Dermis microvascular lymphatic vessel endothelial cell (primary cell): ENCODE results near the gene METRNL. TPM values are rescaled to one million over a fixed set of nuclear protein-coding genes. Genes with fewer than 3 reads are reported as not detected.
A peak's percentile ranks its signal among the peaks of the same experiment; 100 is the strongest.

ENCODE experiments used
- DNase-seq, 2 donors: peaks; one replicate each; pipeline versions ENCODE4 v3.0.0 to v3.0.0-alpha.2; 2010; ENCODE audit warnings: low read depth in 2 of 2
- total RNA-seq: library from RNA; depleted of rRNA; stranded (reverse); fragments of >200 nt; gene quantifications from 2 replicates; pipeline ENCODE4 v1.2.1, GENCODE V29; 2014

Gene METRNL
- total RNA-seq, 1 donor from 2014 or later: 59.2 TPM

- DNase-seq: no peak
Observed at GRCh38 chr17:83103943-83104311, 24.5 kb downstream of the METRNL start.

- peak in 1 of 2 donors; percentile 56 for DNase-seq
Observed at GRCh38 chr17:83104577-83105505, 25.4 kb downstream of the METRNL start.

- no peak for DNase-seq
Observed at GRCh38 chr17:83105512-83105911, 26.1 kb downstream of the METRNL start.

GRCh38 chr17:83106056-83106588, 26.7 kb downstream of the METRNL start:
- DNase-seq: no peak

- no peak for DNase-seq
Observed at GRCh38 chr17:83106913-83107655, 27.7 kb downstream of the METRNL start.

DNA sequence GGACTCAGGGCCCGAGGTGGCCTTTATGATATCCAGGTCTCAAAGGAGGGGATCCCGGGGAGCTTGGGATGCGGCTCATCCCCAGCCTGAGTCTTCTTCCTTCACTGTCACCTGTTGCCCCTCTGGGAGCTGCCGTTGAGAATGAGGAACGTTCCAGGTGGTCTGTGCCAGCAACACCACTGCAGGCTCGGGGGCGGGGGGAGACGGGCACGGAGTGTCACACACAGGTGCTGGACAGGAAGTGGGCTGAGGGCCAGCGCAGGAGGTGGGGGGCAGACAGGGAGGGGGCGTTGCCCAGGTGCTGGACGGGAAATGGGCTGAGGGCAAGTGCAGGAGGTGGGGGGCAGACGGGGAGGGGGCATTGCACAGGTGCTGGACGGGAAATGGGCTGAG, 28.2 kb downstream of the METRNL start:
- DNase-seq: no peak

GRCh38 chr17:83108709-83109108, 29.3 kb downstream of the METRNL start:
- DNase-seq: no peak

- no peak for DNase-seq
Observed at GRCh38 chr17:83109386-83109785, 30.0 kb downstream of the METRNL start.

DNA sequence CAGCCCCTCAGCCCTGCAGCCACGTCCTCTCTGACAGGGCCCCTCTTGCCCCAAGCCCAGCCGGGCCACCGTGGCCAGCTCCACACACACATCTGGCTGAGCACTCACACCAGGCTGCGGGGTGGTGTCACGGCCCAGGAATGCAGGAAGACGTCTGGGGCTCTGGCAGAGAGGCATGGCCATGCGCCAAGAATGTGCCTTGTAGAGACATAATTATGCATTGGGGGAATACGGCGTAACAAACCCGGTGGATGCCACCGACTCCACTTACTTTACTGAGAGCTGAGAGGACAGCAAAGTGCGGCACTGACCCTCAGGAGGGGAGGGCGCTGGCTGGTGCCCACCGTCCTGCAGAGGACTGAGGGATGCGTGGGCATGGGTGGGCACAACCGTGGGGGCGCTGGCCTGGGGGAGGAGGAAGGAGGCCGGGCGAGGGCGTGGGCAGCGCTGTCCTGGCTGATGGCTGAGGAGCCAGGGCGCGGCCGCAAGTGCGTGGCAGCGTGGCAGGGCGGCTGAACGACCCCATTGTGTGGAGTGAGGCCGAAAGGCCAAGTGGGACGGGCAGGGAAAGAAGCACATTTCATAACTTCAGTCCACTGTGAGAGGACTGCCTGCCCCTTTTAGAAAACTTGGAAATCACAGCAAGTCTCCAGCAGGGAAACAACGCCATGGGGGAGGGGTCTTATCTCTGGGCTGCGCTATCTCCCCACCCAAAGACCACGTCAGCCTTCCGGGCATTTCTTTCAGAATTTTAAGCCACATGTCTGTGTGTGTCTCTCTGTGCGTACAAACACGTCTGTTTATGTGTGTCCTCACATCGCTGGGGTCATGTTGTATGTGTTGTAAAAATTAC, 30.6 kb downstream of the METRNL start:
- DNase-seq: peak; percentile 59 to 91

- DNase-seq: peak; percentile 75 to 95
Observed at GRCh38 chr17:83110735-83111134, 31.3 kb downstream of the METRNL start.

DNA sequence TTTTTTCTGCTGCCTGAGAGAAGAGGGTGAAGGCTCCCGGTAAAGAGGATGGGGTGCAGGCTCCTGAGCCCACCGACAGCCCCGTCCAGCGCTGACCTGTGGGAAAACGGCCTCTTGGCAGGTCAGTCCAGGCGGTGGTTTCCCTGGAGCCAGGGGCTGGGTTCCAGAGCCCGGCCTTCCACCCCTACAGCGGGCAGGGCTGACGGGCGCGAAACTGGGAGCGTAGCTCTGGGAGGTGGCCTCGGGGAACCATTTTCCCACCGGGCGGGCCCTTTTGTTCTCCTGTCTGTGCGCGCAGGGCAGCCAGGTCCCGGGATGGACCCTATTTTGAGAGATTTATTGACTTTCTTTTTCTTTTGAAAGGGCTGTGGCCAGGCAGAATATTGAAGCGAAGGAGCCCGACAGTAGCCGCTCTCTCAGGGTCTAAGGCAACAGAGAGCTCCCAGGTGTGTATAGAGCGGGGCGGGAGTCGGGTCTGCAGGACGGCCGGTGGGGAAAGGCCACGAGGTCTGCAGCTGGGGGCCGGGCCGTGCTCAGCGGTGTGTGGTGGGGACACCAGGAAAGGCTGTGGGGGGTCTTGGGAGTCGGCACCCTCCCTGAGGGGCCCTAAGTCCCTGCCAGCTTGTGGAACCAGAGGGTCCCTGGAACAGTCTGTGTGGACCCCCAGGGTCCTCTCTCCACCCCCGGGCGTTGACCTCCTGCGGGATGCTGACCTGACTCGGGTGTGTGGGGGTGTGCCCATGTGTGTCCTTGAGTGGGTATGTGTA, 32.3 kb downstream of the METRNL start:
- DNase-seq: no peak

- no peak for DNase-seq
Observed at GRCh38 chr17:83113381-83113780, 34.0 kb downstream of the METRNL start.

DNA sequence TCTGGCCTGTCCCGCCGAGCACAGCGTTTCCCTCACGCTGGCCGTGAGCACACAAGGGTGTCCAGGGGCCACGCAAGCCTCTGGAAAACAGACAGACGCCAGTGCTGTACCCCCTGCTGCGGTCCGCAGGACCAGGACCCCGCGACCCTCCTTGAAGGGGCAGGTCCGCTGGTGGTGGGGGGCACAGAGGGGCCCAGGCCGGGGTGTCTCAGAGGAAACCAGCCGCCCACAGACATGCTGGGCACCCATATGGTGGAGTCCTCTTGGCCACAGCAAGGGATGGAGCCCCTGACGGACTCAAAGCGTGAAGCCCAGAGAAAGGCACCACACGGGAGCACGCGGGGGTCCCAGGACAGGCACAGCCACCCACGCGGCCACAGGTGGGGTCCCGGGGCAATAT, 34.4 kb downstream of the METRNL start:
- DNase-seq: no peak

DNA sequence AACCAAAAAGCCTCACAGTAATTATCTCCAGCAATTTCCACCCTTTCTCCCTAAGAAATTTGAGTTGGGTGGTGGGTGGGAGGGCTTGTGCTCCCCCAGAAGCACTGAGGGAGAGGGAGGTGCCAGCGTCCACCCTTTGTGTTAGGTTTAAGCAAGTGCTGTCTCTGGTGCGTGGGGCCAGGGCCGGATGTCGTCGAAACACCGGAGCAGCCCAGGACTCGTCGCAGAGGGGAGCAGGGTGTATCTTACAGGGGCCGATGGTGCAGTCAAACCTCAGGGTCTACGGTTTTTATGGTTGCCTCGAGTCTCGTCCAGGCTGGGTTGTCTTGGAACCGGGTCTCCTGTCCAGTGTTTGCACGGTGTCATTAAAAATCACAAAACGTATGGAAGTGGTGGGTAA, 35.3 kb downstream of the METRNL start:
- no peak for DNase-seq

GRCh38 chr17:83115202-83115651, 35.8 kb downstream of the METRNL start:
- no peak for DNase-seq

DNA sequence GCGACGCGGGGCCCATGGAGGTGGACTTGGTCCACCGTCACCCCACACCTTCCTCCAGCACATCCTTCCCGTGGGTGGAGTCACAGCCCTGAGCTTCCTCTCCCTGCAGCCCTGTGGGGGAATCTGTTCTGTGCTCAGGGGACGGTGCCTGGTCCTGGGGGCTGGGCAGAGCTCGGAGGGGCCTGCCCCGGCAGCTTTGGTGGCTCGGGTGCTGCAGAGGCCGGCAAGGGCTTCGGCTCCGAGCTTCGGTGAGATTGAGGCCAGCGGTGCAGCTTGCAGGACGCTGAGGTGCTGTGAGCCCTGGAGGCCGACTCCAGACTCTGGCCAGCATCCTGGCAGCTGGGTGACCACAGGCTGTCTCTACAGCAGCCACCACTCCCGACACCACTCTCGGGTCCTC, 36.4 kb downstream of the METRNL start:
- DNase-seq: no peak

GRCh38 chr17:83116311-83116771, 36.9 kb downstream of the METRNL start:
- no peak for DNase-seq

GRCh38 chr17:83116783-83117555, 37.6 kb downstream of the METRNL start:
- DNase-seq: no peak

- no peak for DNase-seq
Observed at GRCh38 chr17:83117583-83117982, 38.2 kb downstream of the METRNL start.
